GM18868 (cell line): ENCODE results near the gene MAPRE3.
A peak's percentile ranks its signal among the peaks of the same experiment; 100 is the strongest.

Experiments used
- ATAC-seq: cut with Tn5 transposase; IDR thresholded peaks from one replicate; pipeline ENCODE4 v1.9.1; 2021; ENCODE audit warnings: mild to moderate bottlenecking, moderate library complexity; ENCODE audit not compliant: unreplicated experiment

MAPRE3 gene

DNA sequence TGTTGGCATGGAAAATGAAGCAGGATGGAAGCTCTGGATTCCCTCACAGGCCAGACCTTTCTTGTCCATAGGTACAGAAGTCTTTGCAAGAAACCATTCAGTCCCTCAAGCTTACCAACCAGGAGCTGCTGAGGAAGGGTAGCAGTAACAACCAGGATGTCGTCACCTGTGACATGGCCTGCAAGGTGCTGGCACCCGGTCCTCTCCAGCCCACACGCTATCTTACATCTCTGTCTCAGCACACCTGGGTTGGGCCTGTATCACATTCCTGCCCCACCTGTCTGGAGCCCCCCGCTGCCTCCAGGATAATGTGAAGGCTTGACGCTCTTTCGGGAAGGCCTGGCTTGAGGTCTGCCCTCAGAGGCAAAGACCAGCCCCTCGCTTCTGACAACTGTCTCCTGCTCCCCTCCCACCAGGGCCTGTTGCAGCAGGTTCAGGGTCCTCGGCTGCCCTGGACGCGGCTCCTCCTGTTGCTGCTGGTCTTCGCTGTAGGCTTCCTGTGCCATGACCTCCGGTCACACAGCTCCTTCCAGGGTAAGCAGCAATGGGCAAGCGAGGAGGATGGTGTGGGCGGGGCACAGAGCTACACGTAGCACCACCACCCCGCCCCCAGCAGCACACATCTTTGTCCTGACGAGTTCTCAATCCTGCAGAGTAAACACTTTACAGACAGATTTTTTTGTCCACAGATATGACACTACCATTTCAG, 68.3 kb downstream of the MAPRE3 start:
- ATAC-seq: no peak

DNA sequence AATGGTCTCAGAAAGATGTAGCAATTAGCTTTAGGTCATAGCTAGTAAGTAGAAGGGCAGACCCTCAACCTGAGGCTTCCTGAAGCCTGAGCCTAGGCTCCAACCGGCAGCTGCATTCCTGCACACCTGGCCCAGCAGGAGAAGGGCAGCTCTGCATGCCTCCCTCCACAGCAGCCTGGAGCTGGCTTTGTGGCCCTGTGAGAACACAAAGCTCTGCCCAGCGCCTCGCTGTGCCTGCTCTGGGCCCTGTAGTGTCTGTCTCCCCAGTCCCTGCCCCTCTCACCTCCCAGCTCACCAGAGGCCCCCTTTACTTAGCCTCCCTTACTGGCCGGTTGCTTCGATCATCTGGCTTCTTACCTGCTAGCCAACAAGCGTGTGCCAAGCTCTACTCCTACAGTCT, 69.0 kb downstream of the MAPRE3 start:
- ATAC-seq: no peak

DNA sequence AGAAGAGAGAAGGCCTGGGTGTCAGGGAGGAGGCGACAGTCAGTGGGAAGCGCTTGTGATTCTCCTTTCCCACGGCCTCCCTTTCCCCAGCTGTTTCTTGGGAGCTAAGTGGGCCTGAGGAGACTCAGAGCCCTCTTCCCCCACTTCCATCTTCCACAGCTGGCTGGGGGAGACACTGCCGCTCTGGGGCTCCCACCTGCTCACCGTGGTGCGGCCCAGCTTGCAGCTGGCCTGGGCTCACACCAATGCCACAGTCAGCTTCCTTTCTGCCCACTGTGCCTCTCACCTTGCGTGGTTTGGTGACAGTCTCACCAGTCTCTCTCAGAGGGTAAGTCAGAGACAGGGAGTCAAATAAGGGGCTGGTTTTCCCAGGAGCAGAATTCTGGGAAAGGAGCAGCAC, 69.4 kb downstream of the MAPRE3 start:
- ATAC-seq: no peak

DNA sequence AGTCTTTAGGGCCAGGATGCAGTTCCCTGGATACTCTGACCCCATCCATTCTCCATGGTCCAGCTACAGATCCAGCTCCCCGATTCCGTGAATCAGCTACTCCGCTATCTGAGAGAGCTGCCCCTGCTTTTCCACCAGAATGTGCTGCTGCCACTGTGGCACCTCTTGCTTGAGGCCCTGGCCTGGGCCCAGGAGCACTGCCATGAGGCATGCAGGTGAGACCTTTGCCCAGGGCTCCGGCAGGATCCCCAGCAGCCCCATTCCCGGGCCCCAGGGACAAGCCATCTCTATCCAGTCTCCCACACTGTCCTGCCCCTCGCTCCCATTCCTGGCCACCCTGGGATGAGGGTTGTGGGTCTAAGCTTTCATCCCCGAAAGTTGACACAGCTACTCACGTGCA, 69.8 kb downstream of the MAPRE3 start:
- no peak for ATAC-seq

DNA sequence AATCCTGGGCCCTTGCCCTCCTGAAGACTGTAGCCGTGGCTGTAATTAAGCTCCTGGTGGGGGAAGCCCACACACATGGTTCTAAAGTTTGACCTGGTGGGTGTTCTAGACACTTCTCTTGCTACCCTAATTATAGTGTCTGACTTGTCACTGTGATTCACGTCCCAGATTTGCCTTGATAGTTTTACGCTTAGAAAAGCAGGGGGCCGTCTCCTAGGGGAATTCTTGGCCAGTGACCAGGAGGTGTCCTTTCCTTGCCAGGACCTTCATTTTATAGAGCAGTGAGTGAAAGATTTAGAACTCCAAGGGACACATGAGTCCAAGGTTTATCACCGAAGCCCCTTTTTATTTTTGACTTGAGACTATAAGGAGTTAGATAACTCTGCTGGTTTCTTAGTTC, 71.3 kb downstream of the MAPRE3 start:
- peak; percentile 42 for ATAC-seq

DNA sequence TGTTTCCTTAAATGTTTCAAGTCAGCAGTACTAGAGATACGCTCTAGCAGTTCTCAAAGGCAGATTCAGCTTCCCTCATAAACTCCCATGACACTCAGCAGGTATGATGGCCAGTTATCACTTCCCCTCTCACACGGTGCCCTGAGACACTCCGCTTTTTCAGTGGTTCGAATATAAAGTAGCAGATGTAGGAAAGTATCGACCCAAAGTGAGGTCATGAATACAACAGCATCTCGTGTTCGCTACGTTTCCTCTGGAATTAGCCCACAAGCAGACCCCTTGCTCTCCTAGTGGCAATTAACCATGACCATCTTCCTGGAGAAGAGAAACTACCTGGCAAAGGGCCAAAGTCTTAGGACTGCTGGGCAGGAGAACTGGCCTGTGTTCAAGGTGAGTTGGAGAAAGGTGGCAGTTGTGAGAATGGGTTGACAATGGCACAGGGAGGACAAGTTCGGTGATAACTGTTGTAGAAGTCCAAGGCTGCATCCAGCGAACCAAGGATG, 71.8 kb downstream of the MAPRE3 start:
- ATAC-seq: peak; percentile 85

DNA sequence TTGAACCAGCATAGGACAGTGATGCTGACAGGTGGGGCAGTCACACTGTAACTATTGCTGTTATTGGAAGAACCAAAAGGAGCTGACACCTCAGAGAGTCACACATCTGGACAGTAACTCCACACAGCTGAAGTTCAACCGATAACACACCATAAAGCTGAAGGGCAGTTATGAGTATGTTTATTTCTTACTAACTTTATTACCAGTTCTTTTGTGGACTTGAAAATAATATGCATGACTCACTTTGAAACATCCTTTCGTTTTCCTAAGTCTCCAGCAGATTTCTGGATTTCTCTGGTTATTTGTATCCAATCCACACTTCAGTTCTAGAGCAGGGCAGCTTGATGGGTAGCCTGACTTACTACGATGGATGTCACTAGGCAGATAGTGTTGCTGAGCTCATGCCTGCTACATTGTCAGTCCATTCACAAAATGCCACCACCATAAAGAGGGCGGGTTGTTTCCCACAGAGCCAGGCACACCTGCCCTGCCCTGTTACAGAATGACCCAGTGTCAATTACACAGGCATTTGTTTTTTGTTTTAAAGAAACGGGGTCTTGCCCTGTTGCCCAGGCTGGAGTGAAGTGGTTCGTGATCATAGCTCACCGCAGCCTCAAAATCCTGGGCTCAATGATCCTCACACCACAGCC, 72.7 kb downstream of the MAPRE3 start:
- no peak for ATAC-seq

DNA sequence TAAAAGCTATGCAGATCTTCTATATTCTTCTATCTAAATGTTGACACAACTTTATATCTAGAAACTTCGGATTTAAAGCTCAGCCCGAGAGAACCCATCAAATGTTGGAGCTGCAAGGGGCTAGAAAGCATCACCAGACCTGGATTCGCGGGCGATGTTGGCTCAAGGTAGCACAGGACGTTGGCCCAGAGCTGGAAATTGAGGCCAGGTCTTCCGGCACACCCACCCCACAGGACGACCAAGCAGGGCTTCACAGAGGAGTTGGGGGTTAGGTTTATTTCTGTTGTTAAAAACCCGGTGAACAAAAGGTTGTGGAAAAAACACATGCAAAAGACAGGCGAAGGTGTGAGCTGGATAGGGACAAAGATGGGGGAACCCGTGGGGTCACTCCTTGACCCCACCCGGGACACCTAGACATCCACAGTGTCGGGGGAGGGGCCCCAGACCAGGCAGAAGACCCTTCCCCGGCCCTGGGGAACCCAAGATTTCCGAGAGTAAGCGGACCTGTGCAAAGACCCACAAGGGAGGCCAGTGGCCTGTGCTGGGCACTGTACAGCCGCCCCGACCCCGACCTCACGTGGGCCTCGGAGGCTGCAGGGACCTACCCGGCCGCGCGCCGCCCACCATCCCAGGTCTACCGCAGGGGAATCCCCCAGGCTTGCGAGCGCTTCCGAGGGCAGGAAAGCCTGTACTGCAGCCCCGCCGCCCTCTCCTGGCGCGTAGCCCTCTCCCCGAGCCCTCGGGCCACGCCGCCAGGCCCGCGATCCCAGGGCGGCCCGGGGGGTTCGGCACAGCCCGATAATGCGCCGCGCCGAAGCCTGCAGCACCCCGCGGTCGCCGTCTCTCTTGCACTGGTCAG, 79.2 kb downstream of the MAPRE3 start:
- peak; percentile 30 for ATAC-seq

DNA sequence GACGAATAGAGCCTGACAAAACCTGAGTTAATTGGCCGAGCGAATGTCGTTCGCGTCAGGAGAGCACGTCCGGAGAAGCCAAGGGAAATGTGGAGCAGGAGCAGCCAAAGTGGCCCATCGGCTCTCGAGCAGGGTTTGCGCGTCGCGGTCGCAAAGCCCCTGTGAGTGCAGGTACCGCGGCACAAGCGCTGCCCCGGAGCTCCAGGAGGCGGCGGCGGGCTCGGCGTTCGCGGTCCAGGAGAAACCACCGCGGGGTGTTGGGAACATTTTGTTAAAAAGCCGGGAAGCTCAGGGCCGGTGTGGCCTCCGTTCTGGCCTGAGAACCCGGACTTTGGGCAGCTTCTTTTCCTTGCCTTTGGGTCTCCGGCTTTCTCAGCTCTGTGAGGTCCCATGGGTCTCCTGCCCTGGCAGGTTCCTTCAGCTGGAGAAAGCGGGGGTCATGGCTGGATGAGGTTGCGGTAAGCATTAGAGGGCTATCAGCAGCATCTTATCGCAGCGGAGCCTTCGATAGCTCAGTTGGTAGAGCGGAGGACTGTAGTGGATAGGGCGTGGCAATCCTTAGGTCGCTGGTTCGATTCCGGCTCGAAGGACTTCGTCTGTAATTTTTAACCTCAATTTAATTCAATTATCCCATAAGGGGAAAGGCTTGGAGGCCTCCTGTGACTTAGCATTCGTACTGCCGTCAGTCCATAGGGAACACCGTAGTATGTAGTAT, 80.0 kb downstream of the MAPRE3 start:
- peak; percentile 50 for ATAC-seq

DNA sequence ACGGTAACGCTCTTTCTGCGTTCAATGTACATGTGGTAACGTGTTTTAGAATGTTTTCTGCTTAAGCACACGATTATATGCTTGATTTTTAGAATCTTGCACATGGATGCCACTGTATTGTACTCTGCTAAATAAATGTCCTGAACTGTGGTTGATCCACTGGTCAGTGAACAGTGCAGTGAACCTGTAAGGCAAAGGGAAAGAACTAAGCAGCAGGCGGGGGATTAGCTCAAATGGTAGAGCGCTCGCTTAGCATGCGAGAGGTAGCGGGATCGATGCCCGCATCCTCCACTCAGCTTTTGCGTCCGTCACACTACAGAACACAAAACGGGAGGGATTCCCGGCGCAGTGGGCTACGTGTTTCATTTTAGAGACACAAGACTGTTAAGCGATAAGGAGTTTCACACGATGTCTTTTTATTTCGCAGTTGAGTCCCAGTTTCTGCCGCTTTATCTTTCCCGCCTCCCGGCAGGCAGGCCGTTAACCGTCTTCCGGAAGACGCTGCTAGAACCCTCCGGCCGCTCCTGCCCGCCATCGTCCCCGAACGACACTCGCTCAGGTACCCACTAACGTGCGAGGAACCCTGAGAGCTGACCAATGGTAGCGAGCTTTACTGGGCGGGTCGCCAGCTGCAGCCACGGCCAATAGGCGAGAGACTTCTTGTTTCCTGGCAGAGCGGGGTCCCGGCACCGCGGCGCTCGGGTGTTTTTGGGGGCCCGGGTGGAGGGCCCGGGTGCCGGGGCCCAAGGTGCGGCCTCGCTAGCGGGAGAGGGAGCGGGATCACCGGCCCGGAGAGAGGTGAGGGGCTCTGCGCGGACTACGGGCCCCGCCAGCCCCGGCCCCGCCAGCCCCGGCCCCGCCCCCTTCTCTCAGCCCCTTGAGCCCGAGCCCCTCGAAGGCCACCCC, 80.8 kb downstream of the MAPRE3 start, which contains the start of gene AGBL5:
Gene AGBL5, plus strand, starts transcription at position 673 of the 906 bp plus-strand sequence. CDS start 1,291 bp downstream, outside the sequence.
- peak; percentile 67 for ATAC-seq

DNA sequence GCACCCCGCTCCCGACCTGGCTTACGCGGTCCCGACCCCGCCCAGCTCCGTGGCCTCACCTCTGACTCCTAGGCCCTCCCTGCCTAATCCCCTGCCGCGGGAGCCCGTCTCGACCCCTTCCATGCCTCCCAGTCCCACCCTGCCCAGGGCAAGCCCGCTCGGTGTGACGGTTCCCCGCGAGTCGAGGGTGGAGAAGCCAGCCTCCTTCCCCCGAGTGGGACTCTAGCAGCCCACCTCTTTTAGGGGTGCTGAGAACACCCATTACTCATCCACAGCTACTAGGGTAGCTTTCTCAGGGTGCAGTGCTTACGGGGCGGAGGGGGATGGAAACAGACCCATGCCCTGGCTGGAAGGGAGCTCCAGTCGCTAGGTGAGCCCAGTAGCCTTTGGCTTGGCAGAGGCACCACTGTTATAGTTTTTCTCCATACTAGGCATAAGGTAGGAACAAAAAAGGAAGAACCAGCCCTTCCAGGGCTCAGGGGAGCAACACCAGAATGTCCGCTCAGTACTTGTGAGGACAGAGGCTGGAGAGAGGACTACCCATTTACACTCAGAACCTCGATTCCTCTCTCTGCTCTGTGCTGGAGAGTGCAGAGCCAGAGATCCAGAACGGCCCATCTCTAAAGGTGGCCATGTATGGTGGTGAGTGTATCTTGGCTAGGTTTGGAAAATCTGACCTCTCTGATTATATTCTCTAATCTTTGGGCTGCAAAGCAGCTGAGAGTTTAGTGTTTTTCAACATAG, 81.6 kb downstream of the MAPRE3 start:
- no peak for ATAC-seq

DNA sequence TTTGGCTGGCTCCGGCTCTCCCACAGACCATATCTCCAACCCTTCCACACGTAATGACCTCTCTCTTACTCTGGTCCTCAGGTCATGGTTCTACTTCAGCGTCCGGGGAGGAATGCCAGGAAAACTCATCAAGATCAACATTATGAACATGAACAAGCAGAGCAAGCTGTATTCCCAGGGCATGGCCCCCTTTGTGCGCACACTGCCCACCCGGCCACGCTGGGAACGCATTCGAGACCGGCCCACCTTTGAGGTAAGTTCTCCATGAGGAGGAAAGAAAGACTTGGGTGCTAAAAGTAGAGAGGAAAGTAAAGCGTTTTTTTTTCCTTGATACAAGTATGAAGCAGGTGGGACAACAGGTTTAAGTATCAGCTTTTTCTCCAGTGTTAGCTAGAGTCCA, 82.9 kb downstream of the MAPRE3 start:
- no peak for ATAC-seq

DNA sequence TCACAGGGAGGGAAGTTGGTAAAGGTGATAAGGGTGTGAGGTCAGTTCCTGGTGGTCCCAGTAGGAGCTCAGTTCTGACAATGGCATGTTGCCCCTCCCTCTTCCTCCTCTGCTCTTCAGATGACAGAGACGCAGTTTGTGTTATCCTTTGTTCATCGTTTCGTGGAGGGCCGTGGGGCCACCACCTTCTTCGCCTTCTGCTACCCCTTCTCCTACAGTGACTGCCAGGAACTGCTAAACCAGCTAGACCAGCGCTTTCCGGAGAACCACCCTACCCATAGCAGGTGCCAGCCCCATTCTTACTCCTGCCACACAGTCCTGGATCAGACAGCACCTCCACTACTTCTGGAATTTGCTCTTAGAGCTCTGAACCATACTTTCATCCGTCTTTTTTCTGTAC, 83.3 kb downstream of the MAPRE3 start:
- no peak for ATAC-seq

DNA sequence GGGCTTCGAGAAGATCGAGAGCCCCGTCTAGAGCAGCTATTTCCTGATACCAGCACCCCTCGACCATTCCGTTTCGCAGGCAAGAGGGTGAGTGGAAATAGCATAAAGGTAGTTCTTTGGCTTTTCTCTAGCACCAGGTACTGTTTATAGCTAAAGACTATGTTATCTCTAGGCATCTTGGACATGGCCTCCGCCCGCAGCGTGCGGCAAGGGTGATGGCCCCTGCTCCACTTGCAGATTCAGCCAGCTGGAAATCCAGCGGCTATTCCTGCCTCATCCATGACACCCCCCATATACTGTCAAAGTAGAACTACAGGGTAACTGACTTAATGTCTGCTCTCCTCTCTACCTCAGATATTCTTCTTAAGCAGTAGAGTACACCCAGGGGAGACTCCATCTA, 84.3 kb downstream of the MAPRE3 start:
- ATAC-seq: no peak

DNA sequence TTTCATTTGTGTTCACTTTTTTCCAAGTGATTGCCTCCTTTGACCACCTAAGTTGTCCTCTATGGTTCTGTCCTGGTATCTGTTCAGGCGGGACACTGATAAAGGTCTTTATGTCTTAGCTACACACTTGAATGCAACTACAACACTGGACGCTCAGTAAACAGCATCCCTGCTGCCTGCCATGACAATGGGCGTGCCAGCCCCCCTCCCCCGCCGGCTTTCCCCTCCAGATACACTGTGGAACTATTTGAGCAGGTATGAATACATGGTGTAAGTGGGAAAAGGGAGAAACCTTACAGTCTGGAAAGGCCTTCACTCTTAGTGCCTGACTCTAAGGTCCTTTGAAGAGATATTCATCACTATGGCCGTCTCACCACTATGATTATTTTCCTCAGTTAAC, 86.7 kb downstream of the MAPRE3 start:
- ATAC-seq: no peak

DNA sequence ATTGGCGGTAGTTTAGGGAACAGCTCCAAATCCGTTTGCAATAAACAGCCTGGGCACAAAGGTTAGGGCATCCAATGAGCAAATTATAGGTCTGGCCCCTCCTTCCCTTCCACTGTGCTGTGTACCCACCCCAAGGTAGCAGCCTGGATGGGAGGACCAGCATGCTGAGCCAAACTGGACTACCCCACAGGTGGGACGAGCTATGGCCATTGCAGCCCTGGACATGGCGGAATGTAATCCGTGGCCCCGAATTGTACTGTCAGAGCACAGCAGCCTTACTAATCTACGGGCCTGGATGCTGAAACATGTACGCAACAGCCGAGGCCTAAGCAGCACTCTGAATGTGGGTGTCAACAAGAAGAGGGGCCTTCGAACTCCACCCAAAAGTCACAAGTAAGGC, 87.8 kb downstream of the MAPRE3 start:
- ATAC-seq: no peak

DNA sequence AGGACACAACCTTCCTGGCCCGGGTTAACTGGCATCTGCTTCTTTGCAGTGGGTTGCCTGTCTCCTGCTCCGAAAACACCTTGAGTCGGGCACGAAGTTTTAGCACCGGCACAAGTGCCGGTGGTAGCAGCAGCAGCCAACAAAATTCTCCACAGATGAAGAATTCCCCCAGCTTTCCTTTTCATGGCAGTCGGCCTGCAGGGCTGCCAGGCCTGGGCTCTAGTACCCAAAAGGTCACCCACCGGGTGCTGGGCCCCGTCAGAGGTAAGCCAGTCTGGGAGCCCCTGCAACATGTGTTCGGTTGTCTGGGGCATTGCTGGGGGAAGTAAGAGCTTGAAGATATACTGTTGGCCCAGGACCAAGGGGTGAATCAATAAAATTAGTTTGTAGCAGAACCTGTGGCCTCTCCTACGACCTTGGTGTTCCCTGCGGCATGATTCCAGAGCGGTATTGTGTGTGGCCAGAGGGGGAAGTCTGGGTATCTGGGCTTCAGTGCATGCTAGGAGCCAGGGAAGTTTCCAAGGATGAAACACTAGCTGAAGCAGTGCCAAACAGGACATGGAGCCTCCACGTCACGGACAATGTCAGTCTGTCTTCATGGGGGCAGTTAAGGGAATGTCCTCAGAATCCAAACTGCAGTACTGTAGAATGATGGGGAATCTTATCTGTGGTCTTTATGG, 88.8 kb downstream of the MAPRE3 start:
- no peak for ATAC-seq

DNA sequence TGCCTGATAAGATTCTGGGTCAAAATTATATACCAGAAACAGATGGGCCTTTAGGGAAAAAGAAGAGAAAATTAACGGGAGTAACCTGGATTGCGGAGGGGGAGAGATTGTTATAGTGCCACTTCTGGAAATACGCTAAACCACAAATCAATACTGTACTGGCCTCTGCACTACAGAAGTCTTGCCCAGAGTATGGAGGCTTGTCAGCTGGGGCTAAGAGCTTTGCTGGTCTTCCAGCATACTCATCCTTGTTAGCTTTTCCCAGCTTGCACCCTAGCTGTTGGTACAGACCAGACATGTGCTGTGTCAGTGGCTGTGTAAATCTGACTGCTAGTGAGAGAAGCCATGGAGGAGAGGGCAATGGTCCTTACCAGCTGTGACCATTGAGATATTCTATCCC, 89.9 kb downstream of the MAPRE3 start:
- no peak for ATAC-seq

DNA sequence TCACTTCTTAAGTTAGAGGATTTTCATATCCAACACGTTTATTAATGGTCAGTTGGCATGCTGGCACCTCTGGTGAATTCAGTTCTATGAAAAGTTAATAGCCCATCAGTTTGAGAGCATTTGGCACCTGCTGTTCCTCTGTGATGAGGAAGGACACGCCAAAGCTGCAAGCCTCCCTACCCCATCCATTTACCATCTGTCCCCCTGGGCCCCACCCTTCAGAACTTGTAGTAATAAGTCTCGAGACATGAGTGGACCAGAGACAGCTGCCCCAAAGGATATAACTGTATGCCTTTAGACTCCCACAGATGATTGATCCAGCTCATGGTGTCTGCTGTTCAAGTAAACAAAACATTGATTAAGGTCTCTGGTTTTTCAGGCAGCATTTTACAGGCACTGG, 94.7 kb downstream of the MAPRE3 start:
- ATAC-seq: no peak
